Measurements from ENCODE around the gene S100G.
"Not testable (repeated sequence)": the region's sequence is repeated elsewhere in the genome, so short reads cannot be mapped to it uniquely, and the experiment has no call there.

S100G gene

GRCh38 chrX:16649858-16650257, at the start of gene S100G:
TSS of gene S100G (plus strand) at chrX:16650158. CDS start at chrX:16651007, 849 bp downstream.
- DNase-seq, result no peak

- no peak for DNase-seq
Observed at GRCh38 chrX:16601885-16602284, 48.1 kb upstream of the S100G start.

GRCh38 chrX:16603235-16603634, 46.7 kb upstream of the S100G start:
- not testable (repeated sequence) for DNase-seq

- DNase-seq, result no peak
Observed at GRCh38 chrX:16603822-16604221, 46.1 kb upstream of the S100G start.

GRCh38 chrX:16604337-16604736, 45.6 kb upstream of the S100G start:
- no peak for DNase-seq

GRCh38 chrX:16606142-16606720, 43.7 kb upstream of the S100G start:
- DNase-seq, result no peak

GRCh38 chrX:16610121-16610621, 39.8 kb upstream of the S100G start:
- DNase-seq, result no peak

GRCh38 chrX:16610654-16611053, 39.3 kb upstream of the S100G start:
- not testable (repeated sequence) for DNase-seq

GRCh38 chrX:16612257-16612897, 37.6 kb upstream of the S100G start:
- no peak for DNase-seq

GRCh38 chrX:16617382-16617781, 32.6 kb upstream of the S100G start:
- DNase-seq, result no peak

- no peak for DNase-seq
Observed at GRCh38 chrX:16618422-16618821, 31.5 kb upstream of the S100G start.

- DNase-seq, result no peak
Observed at GRCh38 chrX:16619024-16619423, 30.9 kb upstream of the S100G start.

- not testable (repeated sequence) for DNase-seq
Observed at GRCh38 chrX:16628511-16628910, 21.4 kb upstream of the S100G start.

- no peak for DNase-seq
Observed at GRCh38 chrX:16628946-16629595, 20.9 kb upstream of the S100G start.

GRCh38 chrX:16629909-16630308, 20.0 kb upstream of the S100G start:
- no peak for DNase-seq

- DNase-seq, result no peak
Observed at GRCh38 chrX:16633754-16634153, 16.2 kb upstream of the S100G start.

GRCh38 chrX:16635040-16635439, 14.9 kb upstream of the S100G start:
- no peak for DNase-seq

- no peak for DNase-seq
Observed at GRCh38 chrX:16635596-16635995, 14.4 kb upstream of the S100G start.

- DNase-seq, result no peak
Observed at GRCh38 chrX:16638533-16638932, 11.4 kb upstream of the S100G start.

GRCh38 chrX:16639966-16640365, 10.0 kb upstream of the S100G start:
- no peak for DNase-seq

- DNase-seq, result no peak
Observed at GRCh38 chrX:16640823-16641222, 9.1 kb upstream of the S100G start.

GRCh38 chrX:16643176-16643575, 6.8 kb upstream of the S100G start:
- DNase-seq, result no peak

Data from hypothalamus (tissue), 51 donors.